Measurements from ENCODE around the gene GPR132. TPM values are rescaled to one million over a fixed set of nuclear protein-coding genes. Genes with fewer than 3 reads are reported as not detected.

The GPR132 gene
- total RNA-seq, 1 donor from 2014 or later = 7.2 TPM

DNA sequence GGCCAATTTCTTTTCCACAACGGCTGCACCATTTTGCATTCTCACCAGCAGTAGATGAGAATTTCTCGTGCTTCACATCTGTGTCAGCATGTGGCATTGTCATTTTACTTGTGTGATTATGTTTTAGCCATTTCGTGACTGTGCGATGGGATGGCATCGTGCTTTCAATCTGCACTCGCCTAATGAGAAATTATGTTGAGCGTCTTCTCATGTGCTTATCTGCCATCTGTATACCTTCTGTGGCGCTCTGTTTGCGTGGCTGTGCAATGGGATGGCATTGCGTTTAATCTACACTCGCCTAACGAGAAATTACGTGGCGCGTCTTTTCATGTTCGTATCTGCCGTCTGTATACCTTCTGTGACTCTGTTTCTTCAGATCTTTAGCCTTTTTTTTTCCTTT, 14.9 kb upstream of the GPR132 start:
- peaks cover 23% of the 10 kb centered on the region for H3K4me1 ChIP-seq
- H3K27me3 ChIP-seq (ENCODE audit: low read depth) = no peaks in the 10 kb centered on the region
- DNase-seq (no peak), ATAC-seq (no peak)
- TF ChIP-seq, protein P1, sequence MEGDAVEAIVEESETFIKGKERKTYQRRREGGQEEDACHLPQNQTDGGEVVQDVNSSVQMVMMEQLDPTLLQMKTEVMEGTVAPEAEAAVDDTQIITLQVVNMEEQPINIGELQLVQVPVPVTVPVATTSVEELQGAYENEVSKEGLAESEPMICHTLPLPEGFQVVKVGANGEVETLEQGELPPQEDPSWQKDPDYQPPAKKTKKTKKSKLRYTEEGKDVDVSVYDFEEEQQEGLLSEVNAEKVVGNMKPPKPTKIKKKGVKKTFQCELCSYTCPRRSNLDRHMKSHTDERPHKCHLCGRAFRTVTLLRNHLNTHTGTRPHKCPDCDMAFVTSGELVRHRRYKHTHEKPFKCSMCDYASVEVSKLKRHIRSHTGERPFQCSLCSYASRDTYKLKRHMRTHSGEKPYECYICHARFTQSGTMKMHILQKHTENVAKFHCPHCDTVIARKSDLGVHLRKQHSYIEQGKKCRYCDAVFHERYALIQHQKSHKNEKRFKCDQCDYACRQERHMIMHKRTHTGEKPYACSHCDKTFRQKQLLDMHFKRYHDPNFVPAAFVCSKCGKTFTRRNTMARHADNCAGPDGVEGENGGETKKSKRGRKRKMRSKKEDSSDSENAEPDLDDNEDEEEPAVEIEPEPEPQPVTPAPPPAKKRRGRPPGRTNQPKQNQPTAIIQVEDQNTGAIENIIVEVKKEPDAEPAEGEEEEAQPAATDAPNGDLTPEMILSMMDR (IDR thresholded peaks at IDR 0.05) = no peak
- H3K9me3 ChIP-seq = no peaks in the 10 kb centered on the region
- no peak overlapping the region for H3K27ac ChIP-seq
- intact Hi-C loops (cut with DNase I) = no loop called here
- H3K4me3 ChIP-seq = no peak overlapping the region
- H3K36me3 ChIP-seq = no peaks in the 10 kb centered on the region

DNA sequence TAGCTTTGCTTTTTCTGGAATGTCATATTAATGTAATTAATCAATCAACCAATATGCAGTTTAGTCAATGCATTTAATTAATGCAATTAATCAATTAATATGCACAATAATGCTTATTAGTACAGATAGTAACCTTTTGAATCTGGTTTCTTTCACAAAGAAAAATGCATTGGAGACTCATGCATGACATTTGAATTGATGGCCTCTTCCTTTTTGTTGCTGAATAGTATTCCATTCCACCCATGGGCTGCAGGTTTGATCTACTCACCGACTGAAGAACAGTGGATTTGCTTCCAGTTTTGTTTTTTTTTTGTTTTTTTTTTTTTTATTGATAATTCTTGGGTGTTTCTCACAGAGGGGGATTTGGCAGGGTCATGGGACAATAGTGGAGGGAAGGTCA, 13.1 kb upstream of the GPR132 start:
- intact Hi-C loops (cut with DNase I) = no loop called here
- Histone ChIP-seq H3K9me3 (no peaks in the 10 kb centered on the region), H3K27me3 (ENCODE audit: low read depth) (no peaks in the 10 kb centered on the region), H3K27ac (no peak overlapping the region), H3K4me3 (no peak overlapping the region), H3K36me3 (no peaks in the 10 kb centered on the region), H3K4me1 (peaks cover 23% of the 10 kb centered on the region)
- TF ChIP-seq, protein P1 (IDR thresholded peaks at IDR 0.05) = no peak
- no peak for DNase-seq
- ATAC-seq = no peak

DNA sequence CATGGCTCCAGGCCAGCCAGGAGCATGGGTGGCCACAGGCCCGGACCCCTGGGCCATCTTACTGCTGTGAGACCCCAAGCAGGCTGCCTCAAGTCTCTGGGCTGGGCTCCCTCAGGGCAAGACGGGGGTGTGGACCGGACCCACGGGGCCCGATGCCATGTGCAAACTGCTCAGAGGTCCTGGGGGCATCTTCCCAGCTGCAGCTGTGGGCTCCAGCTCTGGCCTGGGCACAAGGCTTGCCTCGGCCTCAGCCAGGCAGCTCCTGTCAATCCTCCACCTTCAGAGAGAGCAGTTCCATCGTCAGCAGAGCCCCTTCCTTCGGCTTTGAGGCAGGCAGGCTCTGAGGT, 12.4 kb upstream of the GPR132 start:
- no peaks in the 10 kb centered on the region for H3K36me3 ChIP-seq
- peaks cover 23% of the 10 kb centered on the region for H3K4me1 ChIP-seq
- ATAC-seq = no peak
- H3K27ac ChIP-seq = no peak overlapping the region
- TF ChIP-seq, protein P1 (IDR thresholded peaks at IDR 0.05) = no peak
- DNase-seq = peak; percentile 37
- H3K4me3 ChIP-seq = no peak overlapping the region
- intact Hi-C loops (cut with DNase I) = no loop called here
- H3K9me3 ChIP-seq = no peaks in the 10 kb centered on the region
- no peaks in the 10 kb centered on the region for H3K27me3 ChIP-seq (ENCODE audit: low read depth)

DNA sequence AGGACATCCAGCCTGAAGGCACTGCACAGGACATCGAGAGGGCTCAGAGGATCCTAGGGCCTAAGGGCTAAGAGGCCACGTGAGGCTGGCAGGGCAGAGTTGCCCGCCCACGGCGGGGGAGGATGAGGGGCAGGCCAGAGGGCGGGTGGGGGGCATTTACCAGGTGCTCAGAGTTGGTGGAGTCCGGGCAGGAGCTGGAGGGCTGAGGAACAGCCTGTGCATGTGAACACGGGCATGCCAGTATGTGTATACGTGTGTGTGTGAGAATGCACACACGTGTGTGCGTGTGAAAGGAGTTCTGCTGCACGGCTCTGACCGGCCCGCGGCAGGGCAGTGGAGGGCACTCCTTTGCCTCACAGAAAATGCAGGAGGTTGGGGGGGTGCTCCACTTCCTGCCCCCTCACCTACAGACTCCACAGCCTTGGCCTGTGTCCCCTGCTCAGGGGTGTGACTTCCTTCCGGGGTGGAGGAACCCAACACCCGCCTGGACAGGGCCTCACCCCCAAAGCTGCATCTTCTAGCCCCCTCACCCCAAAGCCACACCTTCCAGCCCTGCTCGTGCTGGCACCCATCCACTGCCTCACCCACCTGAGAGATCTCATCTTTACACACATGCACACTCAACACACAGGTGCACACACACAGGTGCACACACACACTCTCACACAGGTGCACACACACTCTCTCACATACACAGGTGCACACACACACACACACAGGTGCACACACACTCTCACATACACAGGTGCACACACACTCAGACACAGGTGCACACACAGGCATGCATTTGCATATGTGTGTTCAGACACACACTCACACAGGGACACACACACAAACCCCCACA, 11.8 kb upstream of the GPR132 start:
- Histone ChIP-seq H3K9me3 (no peaks in the 10 kb centered on the region), H3K36me3 (no peaks in the 10 kb centered on the region), H3K4me1 (peaks cover 23% of the 10 kb centered on the region), H3K27ac (no peak overlapping the region), H3K4me3 (no peak overlapping the region), H3K27me3 (ENCODE audit: low read depth) (no peaks in the 10 kb centered on the region)
- peak in 1 of 2 donors; percentile 19 for ATAC-seq
- DNase-seq = no peak
- intact Hi-C loops (cut with DNase I) = no loop called here
- TF ChIP-seq, protein P1 (IDR thresholded peaks at IDR 0.05) = no peak

DNA sequence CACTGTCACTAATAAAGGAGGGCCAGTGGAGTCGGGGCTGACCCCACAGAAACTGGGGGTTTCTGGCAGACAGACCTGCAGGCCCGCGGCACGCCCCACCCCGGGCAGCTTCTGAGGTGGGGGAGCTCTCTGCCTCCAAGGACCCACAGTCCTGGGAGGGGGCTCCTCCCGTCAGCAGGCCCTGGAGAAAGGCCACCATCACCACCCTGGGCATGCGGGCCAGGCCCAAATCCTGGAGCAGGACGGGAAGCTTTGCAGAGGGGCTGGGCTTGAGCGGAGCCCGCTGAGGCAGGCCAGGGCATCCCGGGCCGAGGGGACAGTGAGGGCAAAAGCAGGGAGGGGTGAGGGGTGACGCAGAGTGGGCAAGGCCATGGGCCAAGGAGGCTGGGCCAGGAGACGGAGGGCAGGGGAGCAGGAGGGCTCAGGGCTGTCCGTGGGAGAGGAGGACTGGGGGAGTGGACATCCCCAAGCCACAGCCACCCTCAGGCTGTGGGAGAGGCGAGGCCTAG, 11.1 kb upstream of the GPR132 start:
- no peaks in the 10 kb centered on the region for H3K36me3 ChIP-seq
- no peak overlapping the region for H3K4me3 ChIP-seq
- ATAC-seq = peak; percentile 4 to 6
- no peak for DNase-seq
- no peaks in the 10 kb centered on the region for H3K27me3 ChIP-seq (ENCODE audit: low read depth)
- no peak overlapping the region for H3K27ac ChIP-seq
- TF ChIP-seq, protein P1 (IDR thresholded peaks at IDR 0.05) = no peak
- peaks cover 23% of the 10 kb centered on the region for H3K4me1 ChIP-seq
- intact Hi-C loops (cut with DNase I) = no loop called here
- no peaks in the 10 kb centered on the region for H3K9me3 ChIP-seq

Measured in lower lobe of right lung (tissue), 2 donors.